ENCODE data around the gene P4HTM.

The P4HTM gene, protein sequence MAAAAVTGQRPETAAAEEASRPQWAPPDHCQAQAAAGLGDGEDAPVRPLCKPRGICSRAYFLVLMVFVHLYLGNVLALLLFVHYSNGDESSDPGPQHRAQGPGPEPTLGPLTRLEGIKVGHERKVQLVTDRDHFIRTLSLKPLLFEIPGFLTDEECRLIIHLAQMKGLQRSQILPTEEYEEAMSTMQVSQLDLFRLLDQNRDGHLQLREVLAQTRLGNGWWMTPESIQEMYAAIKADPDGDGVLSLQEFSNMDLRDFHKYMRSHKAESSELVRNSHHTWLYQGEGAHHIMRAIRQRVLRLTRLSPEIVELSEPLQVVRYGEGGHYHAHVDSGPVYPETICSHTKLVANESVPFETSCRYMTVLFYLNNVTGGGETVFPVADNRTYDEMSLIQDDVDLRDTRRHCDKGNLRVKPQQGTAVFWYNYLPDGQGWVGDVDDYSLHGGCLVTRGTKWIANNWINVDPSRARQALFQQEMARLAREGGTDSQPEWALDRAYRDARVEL

DNA sequence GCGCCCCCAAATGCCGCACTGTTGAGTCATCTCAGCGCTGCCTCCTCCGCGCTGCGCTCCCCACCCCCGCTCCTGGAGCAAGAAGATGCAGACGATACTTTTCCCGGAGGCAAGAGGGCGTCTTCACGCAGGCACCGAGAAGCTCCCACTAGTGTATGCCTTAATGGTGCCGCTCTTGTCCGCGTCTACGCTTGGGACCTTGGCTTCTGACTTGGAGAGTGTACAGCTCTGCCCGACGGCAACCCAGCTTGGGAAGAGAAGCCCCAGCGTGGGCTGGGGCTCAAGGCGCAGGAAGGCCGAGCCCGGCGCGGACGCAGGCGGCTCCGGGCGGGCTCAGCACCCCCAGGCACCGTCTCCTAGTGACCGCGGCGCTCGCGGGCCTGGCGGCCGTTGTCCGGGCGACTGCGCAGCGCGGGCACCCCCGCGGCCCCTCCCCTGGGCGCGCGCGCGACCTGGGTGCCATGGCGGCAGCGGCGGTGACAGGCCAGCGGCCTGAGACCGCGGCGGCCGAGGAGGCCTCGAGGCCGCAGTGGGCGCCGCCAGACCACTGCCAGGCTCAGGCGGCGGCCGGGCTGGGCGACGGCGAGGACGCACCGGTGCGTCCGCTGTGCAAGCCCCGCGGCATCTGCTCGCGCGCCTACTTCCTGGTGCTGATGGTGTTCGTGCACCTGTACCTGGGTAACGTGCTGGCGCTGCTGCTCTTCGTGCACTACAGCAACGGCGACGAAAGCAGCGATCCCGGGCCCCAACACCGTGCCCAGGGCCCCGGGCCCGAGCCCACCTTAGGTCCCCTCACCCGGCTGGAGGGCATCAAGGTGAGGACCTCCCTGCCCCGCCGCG, at the start of gene P4HTM:
Gene P4HTM (plus strand): TSS at position 446 of the 840 bp plus-strand sequence. CDS start 16 bp downstream, at position 462.
- peak within 1 kb of the TSS; percentile 94 for H3K27ac ChIP-seq
- ChIA-PET POLR2A (ENCODE audit: low non-redundant PET) (interaction anchor here (0.7 kb wide), 1 partner anchor 18 kb away, joined by 3 read pairs; the partner anchor contains the start of gene WDR6), CTCF (interaction anchor here (0.6 to 1.2 kb wide), 3 partner anchors 17 to 43 kb away, joined by 3 read pairs; partner anchors contain the start of gene WDR6)
- DNase-seq (ENCODE audit: low spot score), result peak; percentile 69
- TF ChIP-seq, protein P1, sequence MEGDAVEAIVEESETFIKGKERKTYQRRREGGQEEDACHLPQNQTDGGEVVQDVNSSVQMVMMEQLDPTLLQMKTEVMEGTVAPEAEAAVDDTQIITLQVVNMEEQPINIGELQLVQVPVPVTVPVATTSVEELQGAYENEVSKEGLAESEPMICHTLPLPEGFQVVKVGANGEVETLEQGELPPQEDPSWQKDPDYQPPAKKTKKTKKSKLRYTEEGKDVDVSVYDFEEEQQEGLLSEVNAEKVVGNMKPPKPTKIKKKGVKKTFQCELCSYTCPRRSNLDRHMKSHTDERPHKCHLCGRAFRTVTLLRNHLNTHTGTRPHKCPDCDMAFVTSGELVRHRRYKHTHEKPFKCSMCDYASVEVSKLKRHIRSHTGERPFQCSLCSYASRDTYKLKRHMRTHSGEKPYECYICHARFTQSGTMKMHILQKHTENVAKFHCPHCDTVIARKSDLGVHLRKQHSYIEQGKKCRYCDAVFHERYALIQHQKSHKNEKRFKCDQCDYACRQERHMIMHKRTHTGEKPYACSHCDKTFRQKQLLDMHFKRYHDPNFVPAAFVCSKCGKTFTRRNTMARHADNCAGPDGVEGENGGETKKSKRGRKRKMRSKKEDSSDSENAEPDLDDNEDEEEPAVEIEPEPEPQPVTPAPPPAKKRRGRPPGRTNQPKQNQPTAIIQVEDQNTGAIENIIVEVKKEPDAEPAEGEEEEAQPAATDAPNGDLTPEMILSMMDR (conservative IDR thresholded peaks at IDR 0.05; ENCODE audit: low read depth), result peak; percentile 46

DNA sequence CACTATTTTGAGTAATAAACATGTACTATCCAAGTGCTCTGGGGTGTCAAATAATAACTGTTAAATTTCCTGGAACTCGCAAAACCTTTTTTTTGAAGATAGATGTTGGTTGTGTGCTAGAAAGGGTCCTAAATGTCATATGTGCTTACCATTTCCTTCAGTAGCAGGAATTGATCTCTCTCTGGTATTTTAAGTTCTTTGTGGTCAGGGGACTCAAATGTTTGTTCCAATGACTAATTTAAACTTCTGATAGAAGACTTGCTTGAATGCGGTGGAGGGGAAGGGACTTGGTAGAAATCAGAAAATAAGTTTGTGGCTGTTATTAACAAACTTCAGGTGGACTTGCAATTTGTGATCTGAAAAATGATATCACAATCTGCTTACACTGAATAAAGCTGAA, 44.6 kb upstream of the P4HTM start:
- H3K27ac ChIP-seq, result no peak overlapping the region
- CTCF ChIA-PET, result no interaction called here
- TF ChIP-seq, protein P1 (conservative IDR thresholded peaks at IDR 0.05; ENCODE audit: low read depth), result no peak
- POLR2A ChIA-PET (ENCODE audit: low non-redundant PET), result no interaction called here
- no peak for DNase-seq (ENCODE audit: low spot score)

DNA sequence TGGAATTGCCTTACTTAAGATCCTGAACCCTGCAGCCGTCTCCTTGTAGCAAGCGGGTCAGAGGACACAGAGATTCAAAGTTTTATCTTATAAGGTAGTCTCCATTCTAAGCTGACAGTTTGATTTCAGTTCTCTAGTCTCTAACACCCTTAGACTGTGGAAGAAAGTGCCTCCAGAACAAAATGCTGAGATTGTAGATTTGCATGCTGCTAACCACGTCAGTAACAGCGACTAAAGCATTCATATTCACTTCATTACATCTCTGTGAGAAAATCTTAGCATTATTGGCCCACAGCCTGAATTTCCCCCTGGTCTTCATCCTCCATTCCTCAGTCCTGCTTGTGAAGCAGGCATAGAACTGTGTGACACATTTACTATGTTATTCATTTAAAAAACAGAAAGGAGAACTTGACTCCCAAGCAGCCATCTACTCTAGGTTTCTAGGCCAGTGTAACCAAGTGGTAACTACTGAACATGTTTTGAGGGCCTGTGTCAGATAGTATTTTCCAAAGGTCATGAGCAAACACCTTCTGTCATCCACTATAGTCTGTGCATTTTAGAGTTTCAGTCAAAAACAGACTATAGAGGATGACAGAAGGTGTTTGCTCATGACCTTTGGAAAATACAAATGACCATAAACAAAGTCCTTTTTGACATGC, 44.0 kb upstream of the P4HTM start:
- H3K27ac ChIP-seq, result no peak overlapping the region
- no peak for DNase-seq (ENCODE audit: low spot score)
- POLR2A ChIA-PET (ENCODE audit: low non-redundant PET), result no interaction called here
- CTCF ChIA-PET, result no interaction called here
- TF ChIP-seq, protein P1 (conservative IDR thresholded peaks at IDR 0.05; ENCODE audit: low read depth), result no peak

DNA sequence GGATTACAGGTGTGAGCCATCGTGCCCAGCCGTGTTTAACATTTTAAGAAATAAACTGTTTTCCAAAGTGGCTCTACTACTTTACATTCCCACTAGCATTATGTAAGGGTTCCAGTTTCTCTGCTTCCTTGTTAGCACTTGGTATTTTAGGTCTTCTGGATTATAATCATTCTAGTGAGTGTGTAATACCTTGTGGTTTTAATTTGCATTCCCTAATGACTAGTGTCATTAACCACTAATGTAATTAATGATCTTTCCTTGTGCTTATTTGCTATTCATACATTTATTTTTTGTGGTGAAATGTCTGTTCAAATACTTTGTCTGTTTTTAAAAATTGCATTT, 40.7 kb upstream of the P4HTM start:
- POLR2A ChIA-PET (ENCODE audit: low non-redundant PET), result no interaction called here
- H3K27ac ChIP-seq, result no peak overlapping the region
- no peak for DNase-seq (ENCODE audit: low spot score)
- TF ChIP-seq, protein P1 (conservative IDR thresholded peaks at IDR 0.05; ENCODE audit: low read depth), result no peak
- CTCF ChIA-PET, result no interaction called here

DNA sequence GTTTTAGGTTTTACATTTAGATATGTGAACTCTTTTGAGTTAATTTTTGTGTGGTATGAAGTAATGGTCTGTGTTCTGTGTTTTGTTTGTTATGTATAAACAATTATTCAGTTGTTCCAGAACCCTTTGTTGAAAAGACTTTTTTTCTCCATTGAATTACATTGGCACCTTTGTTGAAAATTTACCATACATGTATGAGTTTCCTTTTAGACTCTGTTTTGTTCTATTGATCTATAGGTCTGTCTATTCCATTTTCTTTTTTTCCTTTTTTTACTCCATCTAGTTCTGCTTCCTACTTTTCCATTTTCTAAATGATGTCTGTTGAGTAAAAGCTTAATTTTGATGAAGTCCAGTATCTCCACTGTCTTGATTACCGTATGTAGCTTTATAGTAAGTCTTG, 40.0 kb upstream of the P4HTM start:
- no peak overlapping the region for H3K27ac ChIP-seq
- ChIA-PET POLR2A (ENCODE audit: low non-redundant PET) (no interaction called here), CTCF (interaction anchor here (0.6 kb wide), 1 partner anchor 71 kb away, joined by 3 read pairs; no protein-coding TSS in a partner anchor)
- DNase-seq (ENCODE audit: low spot score), result no peak
- TF ChIP-seq, protein P1 (conservative IDR thresholded peaks at IDR 0.05; ENCODE audit: low read depth), result no peak

DNA sequence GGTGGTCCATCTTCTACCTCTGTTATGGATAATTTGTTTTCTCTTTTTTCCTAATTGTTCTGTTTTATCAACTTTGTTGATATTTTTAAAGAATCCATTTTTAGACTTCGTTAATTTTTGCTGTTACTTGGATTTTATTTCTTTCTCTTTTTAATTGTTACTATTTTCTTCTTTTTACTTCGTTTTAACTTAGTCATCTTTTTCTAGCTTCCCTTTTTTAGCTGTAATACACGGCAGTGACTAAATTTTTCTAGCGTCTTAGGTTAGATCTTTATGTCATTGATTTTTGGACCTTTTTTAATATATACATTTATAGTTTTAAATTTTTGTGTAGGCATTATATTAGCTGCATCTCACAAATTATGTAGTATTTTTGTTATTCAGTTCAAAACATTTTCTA, 38.3 kb upstream of the P4HTM start:
- DNase-seq (ENCODE audit: low spot score), result no peak
- POLR2A ChIA-PET (ENCODE audit: low non-redundant PET), result no interaction called here
- TF ChIP-seq, protein P1 (conservative IDR thresholded peaks at IDR 0.05; ENCODE audit: low read depth), result no peak
- no peak overlapping the region for H3K27ac ChIP-seq
- CTCF ChIA-PET, result interaction anchor here (0.6 kb wide), 2 partner anchors 15 to 797 kb away, joined by 4 to 5 read pairs; no protein-coding TSS in a partner anchor
